KOPT-K1 (cell line): Measurements from ENCODE around the gene STK11.
"Not testable (repeated sequence)": the region's sequence is repeated elsewhere in the genome, so short reads cannot be mapped to it uniquely, and the experiment has no call there.

ENCODE experiments used
- H3K27ac ChIP-seq: fragments of 200-600 bp; sonication (generic); 2 replicates; pipeline ENCODE4 v1.5.1; 2016; ENCODE audit warnings: antibody characterized with exemption, mild to moderate bottlenecking, low read depth, low read length; ENCODE audit not compliant: poor library complexity, severe bottlenecking
- H3K36me3 ChIP-seq: fragments of 200-600 bp; sonication (generic); 2 replicates; pipeline ENCODE4 v1.5.1; 2017; ENCODE audit warnings: antibody characterized with exemption, mild to moderate bottlenecking, low read length, moderate library complexity; ENCODE audit not compliant: insufficient read depth
- H3K9me3 ChIP-seq: fragments of 200-600 bp; sonication (generic); 2 replicates; pipeline ENCODE4 v1.5.1; 2017; ENCODE audit warnings: antibody characterized with exemption, low read length, mild to moderate bottlenecking; ENCODE audit not compliant: insufficient read depth, poor library complexity, severe bottlenecking

Gene STK11

GRCh38 chr19:1177322-1178114 is 28.1 kb upstream of the STK11 start:
- Histone ChIP-seq H3K9me3 (no peaks in the 10 kb centered on the region), H3K27ac (no peak overlapping the region), H3K36me3 (no peaks in the 10 kb centered on the region)

DNA sequence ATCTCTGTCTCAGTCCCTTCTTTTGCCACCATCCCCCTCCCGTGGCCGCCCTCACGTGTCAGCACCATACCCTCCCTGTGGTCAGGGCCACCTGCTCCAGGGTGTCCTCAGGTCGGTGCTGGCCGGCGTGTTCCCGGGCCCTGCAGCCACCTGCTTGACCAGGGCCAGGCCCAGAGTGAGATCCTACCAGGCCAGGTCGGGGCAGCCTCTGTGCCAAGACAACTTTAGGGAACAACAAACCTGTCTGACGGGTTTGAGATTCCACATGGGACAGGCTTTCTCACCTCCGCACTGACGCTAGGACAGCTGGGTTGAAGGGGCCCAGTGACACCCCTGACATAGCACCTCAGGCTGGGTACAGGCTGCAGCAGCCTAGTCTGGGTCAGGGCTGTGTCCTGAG is 24.0 kb upstream of the STK11 start:
- Histone ChIP-seq H3K9me3 (no peaks in the 10 kb centered on the region), H3K27ac (no peak overlapping the region)

DNA sequence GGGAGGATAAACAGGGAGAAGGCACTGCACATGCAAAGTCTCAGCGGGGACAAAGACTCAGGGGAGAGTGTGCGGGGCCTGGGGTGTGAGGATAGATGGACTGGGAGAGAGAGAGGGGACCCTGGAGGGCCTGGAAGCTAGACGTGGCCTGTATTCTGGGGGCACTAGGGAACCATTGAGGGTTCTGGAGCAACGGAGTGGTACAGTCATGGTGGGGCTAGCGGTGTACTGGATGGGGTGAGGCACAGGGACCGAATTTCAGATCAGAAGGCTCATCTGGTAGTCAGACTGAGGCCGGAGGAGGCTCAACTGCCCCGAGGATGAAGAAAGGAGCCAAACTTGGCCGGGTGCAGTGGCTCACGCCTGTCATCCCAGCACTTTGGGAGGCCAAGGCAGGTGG is 23.5 kb upstream of the STK11 start:
- Histone ChIP-seq H3K36me3 (no peaks in the 10 kb centered on the region), H3K27ac (no peak overlapping the region), H3K9me3 (no peaks in the 10 kb centered on the region)

More for the DNA sequence above, 24.0 kb upstream of the STK11 start:
- no peaks in the 10 kb centered on the region for H3K36me3 ChIP-seq

DNA sequence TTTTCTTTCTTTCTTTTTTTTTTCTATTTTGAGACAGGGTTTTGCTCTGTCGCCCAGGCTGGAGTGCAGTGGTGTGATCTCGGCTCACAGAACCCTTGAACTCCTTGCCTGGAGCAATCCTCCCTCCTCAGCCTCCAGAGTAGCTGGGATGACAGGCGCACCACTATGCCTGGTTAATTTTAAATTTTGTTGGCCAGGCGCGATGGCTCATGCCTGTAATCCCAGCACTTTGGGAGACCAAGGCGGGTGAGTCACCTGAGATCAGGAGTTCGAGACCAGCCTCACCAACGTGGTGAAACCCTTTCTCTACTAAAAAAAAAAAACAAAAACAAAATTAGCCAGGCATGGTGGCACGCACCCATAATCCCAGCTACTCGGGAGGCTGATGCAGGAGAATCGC is 22.9 kb upstream of the STK11 start:
- Histone ChIP-seq H3K9me3 (no peaks in the 10 kb centered on the region), H3K27ac (no peak overlapping the region), H3K36me3 (no peaks in the 10 kb centered on the region)

GRCh38 chr19:1183543-1184172 is 21.9 kb upstream of the STK11 start:
- no peak overlapping the region for H3K27ac ChIP-seq
- no peaks in the 10 kb centered on the region for H3K9me3 ChIP-seq
- H3K36me3 ChIP-seq = no peaks in the 10 kb centered on the region

GRCh38 chr19:1189419-1189818 is 16.2 kb upstream of the STK11 start:
- Histone ChIP-seq H3K27ac (peak overlapping the region; percentile 5), H3K36me3 (no peaks in the 10 kb centered on the region), H3K9me3 (no peaks in the 10 kb centered on the region)

- no peak overlapping the region for H3K27ac ChIP-seq
- H3K36me3 ChIP-seq = no peaks in the 10 kb centered on the region
- H3K9me3 ChIP-seq = no peaks in the 10 kb centered on the region
Observed at GRCh38 chr19:1199531-1199930, 6.0 kb upstream of the STK11 start.

- not testable (repeated sequence) for H3K36me3 ChIP-seq, H3K27ac ChIP-seq
Observed at GRCh38 chr19:1200614-1201013, 5.0 kb upstream of the STK11 start.

DNA sequence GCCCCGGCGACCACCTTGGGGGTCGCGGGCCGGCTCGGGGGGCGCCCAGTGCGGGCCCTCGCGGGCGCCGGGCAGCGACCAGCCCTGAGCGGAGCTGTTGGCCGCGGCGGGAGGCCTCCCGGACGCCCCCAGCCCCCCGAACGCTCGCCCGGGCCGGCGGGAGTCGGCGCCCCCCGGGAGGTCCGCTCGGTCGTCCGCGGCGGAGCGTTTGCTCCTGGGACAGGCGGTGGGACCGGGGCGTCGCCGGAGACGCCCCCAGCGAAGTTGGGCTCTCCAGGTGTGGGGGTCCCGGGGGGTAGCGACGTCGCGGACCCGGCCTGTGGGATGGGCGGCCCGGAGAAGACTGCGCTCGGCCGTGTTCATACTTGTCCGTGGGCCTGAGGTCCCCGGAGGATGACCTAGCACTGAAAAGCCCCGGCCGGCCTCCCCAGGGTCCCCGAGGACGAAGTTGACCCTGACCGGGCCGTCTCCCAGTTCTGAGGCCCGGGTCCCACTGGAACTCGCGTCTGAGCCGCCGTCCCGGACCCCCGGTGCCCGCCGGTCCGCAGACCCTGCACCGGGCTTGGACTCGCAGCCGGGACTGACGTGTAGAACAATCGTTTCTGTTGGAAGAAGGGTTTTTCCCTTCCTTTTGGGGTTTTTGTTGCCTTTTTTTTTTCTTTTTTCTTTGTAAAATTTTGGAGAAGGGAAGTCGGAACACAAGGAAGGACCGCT is 729 bp downstream of the STK11 start:
- peak overlapping the region; percentile 69 for H3K27ac ChIP-seq
- no peaks in the 10 kb centered on the region for H3K9me3 ChIP-seq
- H3K36me3 ChIP-seq = peaks cover 35% of the 10 kb centered on the region

More at GRCh38 chr19:1200614-1201013, 5.0 kb upstream of the STK11 start:
- not testable (repeated sequence) for H3K9me3 ChIP-seq

DNA sequence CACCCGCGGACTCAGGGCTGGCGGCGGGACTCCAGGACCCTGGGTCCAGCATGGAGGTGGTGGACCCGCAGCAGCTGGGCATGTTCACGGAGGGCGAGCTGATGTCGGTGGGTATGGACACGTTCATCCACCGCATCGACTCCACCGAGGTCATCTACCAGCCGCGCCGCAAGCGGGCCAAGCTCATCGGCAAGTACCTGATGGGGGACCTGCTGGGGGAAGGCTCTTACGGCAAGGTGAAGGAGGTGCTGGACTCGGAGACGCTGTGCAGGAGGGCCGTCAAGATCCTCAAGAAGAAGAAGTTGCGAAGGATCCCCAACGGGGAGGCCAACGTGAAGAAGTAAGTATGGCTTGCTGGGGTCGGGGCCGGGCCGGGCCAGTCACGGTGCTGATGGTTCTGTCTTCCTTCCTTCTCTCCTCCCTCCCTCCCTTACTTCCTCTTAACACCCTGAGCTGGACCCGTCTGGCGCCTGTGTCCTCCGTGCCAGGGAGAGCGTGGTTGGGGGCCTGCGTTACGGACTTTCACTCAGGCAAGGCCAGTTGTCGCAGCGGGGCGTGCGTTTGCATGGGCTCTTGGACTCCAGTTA is 1.4 kb downstream of the STK11 start:
- H3K36me3 ChIP-seq = peaks cover 40% of the 10 kb centered on the region
- H3K9me3 ChIP-seq = no peaks in the 10 kb centered on the region
- peak overlapping the region; percentile 69 for H3K27ac ChIP-seq

- H3K36me3 ChIP-seq = peaks cover 55% of the 10 kb centered on the region
- H3K27ac ChIP-seq, H3K9me3 ChIP-seq: not testable (repeated sequence)
Observed at GRCh38 chr19:1208830-1209229, 3.3 kb downstream of the STK11 start.

DNA sequence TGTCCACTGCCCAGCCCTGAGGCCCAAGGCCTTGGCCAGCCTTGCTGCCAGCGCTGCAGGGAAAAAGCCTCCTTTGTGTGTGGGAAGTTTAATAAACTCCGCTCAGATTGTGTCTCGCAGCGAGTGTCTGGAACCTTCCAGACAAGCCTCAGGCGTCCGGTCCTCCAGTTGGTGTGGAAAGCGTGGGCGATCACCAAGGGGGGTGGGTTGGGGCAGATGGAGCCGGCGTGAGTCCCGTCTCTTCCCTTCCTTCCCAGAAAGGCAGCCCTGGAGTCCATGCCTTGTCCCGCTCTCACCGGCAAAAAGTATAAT is 4.6 kb downstream of the STK11 start:
- H3K27ac ChIP-seq = no peak overlapping the region
- peaks cover 61% of the 10 kb centered on the region for H3K36me3 ChIP-seq
- H3K9me3 ChIP-seq = no peaks in the 10 kb centered on the region

DNA sequence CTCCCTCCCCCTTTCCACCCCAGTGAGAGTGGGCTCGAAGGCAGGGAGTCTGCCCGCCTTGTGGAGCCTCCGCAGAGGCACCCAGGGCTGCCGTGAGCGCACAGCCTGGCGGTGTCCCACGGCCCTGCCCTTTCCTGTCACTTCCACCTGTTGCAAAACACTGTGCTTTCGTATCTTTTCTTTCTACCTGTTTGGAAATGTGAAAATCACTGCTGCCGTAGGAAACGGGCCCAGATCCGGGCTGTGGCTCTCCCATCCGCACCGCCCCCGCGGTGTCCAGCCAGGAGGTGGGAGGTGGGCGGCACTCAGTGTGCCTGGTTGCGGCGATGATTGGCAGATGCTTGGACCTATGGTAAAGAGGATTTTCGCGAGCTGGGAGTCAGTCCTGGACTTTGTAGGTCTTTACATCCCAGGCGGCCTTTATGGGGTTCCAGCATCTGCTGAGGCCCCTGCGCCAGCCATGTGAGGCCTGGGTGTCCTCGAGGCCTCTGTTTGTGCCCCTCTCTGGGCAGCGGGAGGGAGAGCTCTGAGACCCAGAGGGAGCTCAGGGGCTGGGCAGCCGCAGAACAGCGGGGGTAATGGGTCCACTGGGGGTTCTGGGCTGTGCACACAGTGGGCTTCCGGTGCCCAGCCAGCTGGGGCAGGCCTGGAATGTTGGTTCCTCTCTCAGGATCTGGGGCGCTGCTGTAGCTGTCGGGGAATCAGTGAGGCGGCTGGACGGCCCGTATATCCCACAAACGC is 6.1 kb downstream of the STK11 start:
- peaks cover 68% of the 10 kb centered on the region for H3K36me3 ChIP-seq
- H3K9me3 ChIP-seq = no peaks in the 10 kb centered on the region
- no peak overlapping the region for H3K27ac ChIP-seq

DNA sequence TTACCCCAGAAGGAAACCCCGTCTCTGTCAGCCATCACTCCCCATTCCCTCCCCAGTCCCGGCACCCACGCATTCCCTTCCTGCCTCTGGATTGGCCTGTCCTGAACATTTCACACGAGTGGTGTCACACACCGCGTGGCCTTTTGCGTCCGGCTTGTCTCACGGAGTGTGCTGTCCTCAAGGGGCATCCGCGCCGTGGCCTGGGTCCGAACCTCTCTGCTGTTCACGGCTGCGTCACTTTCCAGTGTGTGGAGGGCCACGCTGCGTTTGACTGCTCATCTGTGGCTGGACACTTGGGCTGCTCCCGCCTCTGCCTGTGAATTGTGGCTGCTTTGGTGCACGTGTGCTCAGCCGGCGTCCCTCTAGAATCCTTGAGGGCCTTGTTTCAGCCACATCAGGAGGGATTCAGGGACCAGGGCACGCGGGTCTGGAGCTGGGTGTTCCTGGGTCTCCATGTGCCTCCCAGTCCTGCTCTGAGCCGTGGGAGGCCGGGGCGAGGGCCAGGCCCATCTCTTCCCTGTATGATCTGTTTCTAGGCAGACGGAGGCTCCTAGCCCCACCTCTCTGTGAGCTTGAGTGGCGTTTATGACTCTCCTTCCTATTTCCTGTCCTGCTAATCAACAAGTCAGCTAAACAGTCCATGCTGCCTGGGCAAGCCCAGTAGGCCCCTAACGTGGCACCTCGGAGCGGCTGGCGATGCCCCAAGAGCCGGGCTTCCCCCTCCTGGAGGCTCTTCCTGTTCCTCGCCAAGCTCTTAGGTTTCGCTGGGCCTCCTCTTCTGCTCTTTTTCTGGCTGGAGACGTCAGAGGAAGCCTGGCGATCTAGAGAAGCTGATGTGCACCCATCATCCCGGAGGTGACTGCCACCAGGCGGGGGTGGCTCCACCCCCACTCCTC is 8.1 kb downstream of the STK11 start:
- Histone ChIP-seq H3K27ac (no peak overlapping the region), H3K9me3 (no peaks in the 10 kb centered on the region), H3K36me3 (peaks cover 59% of the 10 kb centered on the region)
